HG02970 (cell line): Measurements from ENCODE around the gene PSMC5.
"Not testable (repeated sequence)": the region's sequence is repeated elsewhere in the genome, so short reads cannot be mapped to it uniquely, and the experiment has no call there.

ENCODE experiments used
- ATAC-seq: cut with Tn5 transposase; IDR thresholded peaks from one replicate; pipeline ENCODE4 v1.9.1; 2021; ENCODE audit warnings: mild to moderate bottlenecking, moderate library complexity, moderate number of reproducible peaks; ENCODE audit not compliant: unreplicated experiment, low FRiP score

Gene PSMC5

DNA sequence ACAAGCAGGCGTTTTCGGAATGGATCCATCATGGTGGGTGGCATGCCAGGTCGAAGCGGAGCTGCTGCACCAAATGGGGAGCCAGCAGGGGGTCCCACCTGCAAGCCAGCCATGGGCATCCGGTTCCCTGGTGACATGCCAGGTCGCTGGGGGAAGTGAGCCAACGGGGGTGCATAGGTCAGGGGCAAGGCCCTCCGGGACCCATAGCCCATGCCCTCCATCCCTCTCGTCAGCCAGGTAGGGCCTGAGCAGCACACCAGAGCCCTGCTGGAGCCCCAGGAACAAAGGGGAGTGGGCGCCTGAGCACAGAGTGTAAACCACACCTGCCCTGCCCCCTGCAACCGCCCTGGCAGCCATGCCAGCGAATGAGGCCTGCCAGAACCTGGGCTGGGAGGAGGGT lies 10.2 kb downstream of the PSMC5 start:
- no peak for ATAC-seq

DNA sequence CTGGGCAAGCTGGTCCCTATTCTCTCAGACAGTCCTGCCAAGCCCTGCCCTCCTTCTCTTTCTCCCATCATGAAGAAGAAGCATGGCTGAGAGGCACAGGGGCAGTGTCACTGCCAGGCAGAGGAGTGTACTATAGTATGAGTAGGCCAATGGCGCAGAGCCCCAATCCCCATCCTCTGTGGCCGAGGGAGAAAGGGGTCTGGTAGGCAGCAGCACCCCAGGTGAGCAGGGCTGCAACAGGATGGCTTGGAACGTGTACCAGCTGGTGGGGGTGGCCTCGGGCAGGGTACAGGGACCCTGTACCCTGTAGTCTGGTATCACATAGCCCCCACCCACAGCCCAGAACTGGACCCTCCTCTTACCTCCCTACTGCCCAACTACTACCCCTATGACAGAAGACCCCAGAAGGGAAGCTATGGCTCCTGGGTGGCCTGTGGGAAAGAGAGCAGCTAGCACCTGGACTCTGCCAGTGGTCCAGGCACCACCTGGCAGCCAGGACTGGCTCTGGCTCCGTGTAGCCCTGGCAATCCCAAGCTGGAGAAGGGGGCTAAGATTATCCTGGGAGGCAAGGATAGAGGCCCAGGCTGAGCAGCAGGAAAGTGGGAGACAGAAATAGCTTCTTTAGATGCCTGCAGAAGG lies 10.8 kb downstream of the PSMC5 start:
- ATAC-seq = no peak

DNA sequence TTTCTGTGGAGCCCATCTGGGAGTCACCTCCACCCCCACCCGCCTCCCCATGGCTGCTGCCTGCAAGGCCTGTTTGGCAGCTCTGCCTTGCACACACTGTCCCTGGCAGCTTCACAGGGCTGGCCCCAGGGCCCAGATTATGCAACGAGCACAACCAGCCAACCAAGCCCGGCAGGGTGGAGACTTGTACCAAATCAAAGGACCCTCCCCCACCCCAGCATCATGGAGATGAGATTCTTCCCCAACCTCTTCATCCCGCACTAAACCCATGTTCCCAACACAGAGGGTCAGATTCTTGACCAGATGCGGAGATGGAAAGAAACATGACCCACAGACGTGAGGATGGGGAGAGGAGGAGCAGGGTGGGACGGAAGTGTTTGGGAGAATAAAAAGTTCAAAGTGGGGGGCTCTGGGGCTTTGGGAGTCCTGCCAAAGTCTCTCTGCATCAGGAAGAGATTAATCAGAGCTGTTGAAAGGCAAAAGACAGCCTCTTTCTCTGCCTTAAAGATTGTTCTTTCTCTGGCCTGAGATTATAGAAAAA lies 11.5 kb downstream of the PSMC5 start:
- no peak for ATAC-seq

DNA sequence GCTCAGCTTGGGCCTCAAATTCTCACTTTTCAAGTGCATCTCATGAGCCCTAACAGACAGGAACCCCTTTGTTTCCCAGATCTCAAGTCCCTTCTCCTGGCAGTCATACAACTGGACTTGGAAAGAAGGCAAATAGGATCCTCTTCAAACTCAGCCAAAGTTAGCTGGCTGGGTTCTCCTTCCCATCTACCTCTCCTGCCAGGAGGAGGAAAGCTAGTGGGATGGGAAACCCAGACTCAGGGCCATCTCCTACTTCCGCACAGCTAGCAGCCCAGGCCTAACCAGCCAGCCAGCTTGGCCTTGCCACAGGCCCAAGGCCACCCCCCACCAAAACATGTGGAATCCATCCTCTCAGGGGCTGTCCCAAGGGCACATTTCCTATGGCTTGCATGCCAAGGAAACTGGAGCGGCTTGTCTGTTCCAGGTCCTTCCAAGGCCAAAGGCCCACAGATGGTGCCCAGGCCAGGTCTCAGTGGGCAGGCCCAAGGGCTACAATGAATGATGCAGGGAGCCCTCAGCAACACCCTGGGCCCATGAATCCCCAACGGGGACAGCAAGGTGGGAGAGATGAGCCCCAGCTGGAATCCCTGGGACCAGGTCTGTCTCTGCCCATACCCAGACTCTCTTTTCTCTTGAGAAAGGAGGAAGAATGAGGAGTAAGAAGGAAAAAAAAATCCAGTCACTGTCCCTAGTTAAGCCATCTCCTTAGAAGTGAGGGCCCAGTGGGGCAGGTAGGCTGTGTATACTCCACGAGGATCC lies 13.5 kb downstream of the PSMC5 start:
- ATAC-seq = no peak

DNA sequence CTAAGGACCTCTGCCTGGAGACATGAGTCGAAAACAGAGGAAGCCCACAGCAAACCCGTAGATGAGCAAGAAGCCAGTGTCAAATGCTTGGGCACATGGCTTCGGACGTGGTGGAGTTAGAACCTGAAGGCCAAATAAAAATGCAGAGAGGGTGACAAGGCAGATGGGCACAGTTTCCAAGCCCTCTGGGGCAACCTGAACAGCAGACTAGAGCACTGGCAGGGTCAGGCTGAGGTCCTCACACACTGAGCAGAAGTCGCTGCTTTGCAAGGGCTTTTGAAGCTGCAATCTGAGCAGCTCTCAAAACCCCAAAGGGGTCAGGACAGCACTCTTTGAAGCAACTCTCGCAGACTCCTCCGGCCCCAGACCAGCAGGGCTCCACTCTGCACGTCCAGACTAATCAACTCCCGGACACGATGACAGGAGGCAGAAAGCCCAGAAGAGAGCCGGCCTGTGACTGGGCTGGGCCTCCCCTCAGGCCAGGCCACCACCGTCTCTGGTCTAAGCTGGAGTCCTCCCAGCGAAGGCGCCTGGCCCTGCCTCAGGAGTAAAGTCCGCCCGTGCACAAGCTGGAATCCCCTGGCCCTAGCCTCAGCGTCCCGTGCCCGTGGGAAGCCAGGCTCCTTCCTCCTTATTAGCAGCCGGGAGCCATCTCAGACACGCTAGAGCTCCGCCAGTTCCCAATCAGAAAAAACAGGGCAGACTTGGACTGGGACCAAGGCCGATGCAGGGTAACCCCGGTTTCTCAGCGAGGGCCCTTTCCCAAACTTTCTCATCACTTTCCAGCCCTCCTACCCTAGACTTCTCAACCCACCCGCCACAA lies 14.3 kb downstream of the PSMC5 start:
- no peak for ATAC-seq

DNA sequence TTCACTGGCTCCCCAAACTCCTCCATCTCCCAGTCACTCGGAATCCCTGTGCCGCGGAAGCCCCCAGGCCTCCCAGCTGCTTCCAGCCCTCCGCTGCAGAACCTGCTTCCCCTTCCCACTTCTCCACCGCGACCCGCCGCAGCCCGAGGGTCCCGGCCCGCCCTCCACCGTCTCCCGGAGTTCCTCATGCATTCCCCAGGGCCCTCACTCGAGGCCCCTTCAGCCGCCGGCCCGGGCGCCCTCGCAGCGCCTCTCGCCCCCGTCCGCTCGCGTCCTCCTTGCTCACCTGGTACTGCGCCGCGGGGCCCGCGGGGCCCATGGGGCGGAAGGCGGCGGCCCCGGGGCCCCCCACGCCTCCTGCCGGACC lies 14.9 kb downstream of the PSMC5 start:
- ATAC-seq = no peak

DNA sequence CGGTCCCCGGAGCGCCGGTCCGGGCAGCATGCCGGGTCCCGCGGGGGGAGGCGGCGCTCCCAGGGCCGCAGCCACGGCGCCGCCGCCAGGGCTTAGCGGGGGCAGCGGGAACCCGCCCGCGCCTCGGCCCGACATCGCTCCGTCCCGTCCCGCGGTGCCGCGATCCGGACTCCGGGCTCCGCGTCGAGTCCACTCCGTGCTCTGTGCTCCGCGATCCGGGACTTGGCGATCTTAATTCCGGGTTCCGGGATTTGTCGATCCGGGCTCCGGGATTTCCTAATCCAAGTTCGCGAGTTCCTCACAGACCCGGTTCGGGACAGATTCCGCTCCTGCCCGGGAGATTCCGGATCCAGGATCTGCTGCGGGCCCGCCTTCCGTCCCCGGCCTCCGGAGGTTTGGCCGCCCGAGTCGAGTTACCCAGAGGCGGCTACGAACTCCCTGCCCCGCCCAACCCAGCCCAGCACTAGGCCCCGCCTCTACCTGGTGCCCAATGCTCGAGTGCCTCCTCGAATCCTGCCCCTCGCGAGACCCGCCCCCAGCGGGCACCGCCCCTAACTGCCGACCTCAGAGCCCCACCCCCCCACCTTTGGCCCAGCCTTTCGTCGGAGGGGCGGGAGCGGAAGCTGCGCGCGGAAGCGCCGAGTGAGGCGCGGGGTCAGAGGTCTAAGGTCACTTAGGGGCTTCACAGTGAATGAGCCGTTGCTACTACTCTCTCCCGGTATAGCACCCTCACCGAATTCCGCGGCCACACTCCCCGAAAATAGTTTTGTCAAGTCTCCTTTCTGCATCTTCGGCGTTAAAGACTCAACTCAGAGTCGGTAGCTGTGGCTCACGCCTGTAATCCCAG lies 15.5 kb downstream of the PSMC5 start, which contains the start of gene SMARCD2:
SMARCD2 (minus strand) TSS at position 146 of the 847 bp plus-strand sequence; CDS start at position 135, 11 bp downstream.
- peak; percentile 70 for ATAC-seq

DNA sequence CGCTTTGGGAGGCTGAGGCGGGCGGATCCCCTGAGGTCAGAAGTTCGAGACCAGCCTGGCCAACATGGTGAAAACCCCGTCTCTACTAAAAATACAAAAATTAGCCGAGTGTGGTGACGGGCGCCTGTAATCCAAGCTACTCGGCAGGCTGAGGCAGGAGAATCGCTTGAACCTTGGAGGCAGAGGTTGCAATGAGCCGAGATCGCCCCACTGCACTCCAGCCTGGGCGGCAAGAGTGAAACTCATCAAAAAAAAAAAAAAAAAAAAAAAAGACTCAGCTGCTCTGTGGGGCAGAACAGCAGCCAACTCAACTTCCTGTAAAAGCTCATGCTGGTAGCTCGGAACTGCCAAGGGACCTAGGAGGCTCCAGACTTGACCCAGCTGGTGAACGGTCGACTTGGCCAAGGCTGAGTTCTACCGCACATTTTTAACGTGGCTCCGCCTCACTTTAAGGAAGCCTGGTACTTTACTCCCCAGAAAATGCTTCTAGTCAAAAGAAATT lies 16.2 kb downstream of the PSMC5 start:
- not testable (repeated sequence) for ATAC-seq

DNA sequence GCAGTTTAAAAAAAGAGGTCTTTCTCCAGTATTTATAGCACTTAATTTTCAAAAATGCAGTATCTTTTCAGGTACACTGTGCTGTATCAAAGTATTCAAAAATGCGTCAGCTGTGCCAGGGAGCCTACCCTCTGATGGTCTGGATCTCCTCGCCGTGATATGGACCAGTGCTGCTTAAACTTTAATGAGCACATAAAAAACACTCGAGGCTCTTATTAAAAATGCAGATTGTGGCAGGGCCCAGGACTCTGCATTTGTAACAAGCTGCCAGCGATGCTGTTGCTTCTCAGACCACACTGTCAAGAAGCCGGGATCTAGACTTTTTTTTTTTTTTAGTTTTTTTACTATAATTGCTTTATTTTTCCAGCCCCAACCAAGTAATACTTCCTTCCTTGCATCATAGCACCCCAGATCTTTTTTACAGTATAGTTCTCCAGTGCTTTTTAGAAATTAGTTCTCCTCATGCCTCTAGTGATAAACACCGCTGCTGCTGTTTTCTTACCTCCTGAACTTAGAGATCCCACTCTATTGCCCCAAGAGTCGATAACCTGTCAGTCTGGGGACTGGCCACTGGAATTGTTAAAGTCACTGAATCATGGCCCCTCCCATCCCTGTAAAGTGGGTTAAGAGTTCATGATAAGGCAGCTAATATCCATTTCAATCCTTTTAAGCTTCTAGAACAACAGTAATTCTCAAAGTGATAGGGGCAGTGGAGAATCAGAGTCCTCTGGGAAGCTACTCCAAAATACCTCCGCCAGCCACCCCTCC lies 16.9 kb downstream of the PSMC5 start:
- ATAC-seq = no peak

DNA sequence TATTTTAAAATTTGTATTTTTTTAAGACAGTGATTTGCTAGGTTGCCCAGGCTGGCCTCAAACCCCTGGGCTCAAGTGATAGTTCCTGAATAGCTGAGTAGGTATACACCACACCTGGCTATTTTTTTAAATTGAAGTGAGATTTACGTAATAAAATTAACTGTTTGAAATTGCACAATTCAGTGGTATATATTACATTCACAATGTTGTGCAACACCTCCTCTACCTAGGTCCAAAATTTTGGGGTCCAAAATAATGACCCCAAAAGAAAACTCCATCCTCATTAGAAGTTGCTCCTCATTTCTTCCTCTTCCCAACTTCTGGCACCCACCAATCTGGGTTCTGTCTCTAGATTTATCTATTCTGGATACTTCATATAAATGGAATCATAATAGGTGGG lies 18.3 kb downstream of the PSMC5 start:
- no peak for ATAC-seq

DNA sequence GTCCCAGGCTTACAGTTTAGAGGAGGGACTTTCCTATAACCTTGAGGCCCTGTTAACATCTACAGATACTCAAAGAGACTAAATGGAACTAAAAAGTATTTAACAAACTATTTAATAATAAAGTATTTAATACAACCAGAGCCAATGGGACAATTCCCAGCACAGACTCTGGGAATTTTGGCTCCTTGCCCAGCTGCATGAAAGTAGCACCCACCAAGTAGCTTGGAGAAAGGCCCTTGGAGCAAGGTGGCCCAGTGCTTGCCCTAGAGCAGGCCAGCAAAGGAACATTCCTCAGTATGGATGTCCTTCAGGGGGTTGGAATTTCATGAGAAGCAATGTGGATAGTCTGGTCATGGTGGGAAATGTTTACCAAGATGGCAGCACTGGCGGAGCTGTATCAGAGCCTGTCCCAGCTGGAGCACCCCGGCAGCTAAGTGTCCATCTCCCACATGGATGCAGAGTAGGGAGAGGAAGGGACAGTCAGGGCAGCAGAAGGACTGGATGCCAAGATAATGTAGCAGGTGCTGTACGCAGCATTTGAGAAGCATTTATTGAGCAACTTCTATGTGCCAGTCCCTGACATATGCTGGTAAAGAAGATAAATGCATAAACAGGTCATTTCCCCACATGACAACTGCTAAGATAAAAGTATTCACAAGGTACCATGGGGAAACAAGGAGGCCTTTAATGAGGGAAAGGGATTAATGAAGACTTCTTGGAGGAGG lies 20.5 kb downstream of the PSMC5 start:
- no peak for ATAC-seq

DNA sequence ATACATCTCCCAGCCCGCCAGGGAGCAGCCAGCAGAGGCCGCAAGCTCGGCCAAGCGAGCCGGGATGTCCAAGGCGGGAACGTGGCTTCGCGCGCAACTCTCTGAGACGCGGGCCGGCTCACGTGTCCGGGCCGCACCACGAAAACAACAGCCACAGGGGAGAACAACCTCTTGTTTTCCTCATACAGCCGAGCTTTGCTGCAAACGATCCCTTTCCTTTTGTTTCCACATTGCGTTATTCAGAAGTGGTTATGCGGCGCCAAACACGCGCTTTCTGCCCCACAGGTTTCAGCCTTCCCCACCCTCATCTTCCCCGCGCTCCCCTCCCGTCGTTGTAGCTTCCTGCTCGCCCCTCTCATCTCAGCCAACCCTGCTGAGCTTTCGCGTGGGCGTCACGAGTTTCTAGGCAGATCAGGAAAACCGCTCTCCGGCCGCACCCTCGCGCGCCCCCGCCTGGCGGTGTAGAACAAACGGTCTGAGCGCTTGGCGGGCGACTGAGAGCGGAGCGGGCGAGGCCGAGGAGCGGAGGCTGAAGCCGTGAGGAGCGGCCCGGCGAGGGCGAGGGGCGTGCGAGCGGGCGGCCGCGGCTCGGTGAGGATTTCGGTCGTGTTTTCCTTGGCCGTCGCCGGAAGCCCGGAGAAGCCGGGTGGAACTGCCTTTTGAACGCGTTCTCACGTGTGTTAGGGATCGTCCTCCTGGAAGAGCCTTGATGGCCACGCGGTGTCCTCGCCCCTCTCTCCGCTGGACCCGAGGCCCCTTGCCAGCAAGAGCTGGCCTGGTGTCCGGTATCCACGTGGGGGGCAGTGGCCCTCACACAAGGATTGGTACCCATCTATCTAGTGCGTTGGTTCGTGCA lies 21.8 kb downstream of the PSMC5 start:
- ATAC-seq = peak; percentile 68

DNA sequence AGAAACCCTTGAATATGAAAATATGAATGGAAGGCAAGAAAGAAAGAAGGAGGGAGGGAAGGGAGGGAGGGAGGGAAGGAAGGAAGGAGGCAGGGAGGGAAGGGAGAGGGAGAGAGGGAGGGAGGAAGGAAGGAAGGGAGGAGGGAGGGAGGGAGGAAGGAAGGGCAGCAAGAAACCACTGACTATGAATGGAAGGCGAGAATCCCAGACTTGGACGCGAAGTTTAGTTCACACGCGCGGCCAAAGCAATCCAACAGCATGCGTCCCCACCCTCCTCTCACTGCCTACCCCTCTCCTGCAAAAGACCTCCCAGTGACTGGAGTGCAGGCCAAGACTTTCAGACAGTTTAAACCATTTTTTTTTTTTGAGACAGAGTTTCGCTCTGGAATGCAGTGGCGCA lies 23.2 kb downstream of the PSMC5 start:
- no peak for ATAC-seq

DNA sequence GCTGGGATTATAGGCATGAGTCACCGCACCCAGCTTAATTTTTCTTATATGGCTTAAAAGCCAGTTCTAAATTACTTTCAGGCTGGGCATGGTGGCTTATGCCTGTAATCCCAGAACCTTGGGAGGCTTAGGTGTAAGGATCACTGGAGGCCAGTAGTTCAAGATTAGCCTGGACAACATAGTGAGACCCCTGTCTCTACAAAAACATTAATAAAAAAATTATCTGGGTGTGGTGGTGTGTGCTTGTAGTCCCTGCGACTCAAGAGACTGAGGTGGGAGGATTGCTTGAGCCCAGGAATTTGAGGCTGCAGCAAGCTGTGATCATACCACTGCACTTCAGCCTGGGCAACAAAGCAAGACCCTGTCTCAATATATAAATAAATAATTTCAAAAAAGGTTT lies 26.0 kb downstream of the PSMC5 start:
- no peak for ATAC-seq

DNA sequence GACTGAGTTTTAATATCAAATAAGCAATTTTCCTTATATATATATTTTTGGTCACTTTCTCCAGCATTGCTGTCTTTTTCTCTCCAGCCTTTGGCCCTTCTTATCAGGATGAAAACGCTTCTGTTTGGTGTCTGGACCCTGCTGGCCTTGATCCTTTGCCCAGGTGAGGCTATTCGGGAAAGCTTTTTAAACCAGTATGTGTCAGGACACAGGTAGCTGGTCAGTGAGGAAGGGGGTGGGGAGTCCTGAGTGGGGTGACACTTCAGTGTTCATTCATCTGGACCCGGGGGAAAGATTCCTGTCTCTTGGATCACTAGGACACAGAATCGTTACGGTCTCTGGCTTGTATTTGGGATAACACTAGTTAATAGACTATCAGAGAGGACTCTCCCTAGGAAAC lies 27.5 kb downstream of the PSMC5 start:
- no peak for ATAC-seq

DNA sequence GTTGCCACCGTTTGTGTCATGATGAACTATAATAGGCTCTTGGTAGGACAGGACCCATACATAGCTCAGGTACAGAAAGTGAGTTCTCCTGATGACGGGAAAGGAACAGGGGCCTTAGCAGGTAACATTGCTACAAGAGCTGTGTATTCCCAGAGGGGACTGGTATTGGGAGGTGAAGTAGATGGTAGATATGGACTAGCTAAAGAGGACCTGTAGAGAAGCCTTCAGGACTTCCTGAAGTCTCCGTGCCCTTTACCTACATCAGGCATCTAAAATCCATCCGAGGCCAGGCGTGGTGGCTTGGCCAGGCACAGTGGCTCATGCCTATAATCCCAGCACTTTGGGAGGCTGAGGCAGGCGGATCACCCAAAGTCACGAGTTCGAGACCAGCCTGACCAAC lies 28.0 kb downstream of the PSMC5 start:
- no peak for ATAC-seq

DNA sequence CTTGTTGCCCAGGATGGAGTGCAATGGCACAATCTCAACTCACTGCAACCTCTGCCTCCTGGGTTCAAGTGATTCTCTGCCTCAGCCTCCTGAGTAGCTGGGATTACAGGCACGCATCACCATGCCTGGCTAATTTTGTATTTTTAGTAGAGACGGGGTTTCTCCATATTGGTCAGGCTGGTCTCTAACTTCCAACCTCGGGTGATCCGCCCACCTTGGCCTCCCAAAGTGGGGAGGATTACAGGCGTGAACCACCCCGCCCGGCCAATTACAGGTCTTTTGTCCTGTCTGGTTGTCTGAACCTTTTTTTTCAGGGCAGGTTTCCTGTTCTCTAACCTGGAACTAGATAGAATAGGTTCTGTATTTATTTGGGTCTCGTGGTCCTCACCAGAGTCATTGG lies 29.2 kb downstream of the PSMC5 start:
- not testable (repeated sequence) for ATAC-seq

DNA sequence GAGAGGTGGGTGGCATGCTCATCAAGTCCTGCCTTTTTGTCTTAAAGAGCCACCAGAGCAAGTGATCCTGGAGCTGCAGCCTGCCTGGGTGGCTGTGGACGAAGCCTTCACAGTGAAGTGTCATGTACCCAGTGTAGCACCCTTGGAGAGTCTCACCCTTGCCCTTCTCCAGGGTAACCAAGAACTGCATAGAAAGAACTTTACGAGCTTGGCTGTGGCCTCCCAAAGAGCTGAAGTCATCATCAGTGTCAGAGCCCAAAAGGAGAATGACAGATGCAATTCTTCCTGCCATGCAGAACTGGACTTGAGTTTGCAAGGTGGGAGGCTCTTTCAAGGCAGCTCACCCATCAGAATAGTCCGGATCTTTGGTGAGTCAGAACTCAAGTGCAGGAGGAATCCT lies 32.0 kb downstream of the PSMC5 start:
- ATAC-seq = no peak
